Prostate gland (tissue), 2 donors: ENCODE measurements around the gene CLEC9A.

Experiments
- CTCF ChIP-seq, 4 experiments: fragments of 200-600 bp in 2 of 4; fragments of 450-650 bp in 2 of 4; sonication (generic) in 2 of 4; IDR thresholded peaks; 1 replicate in 3 of 4; 2 replicates in 1 of 4; pipeline ENCODE4 v1.5.1; 2016 to 2019; ENCODE audit warnings: antibody characterized with exemption in 4 of 4, mild to moderate bottlenecking in 2 of 4, moderate library complexity in 2 of 4
- POLR2A ChIP-seq: fragments of 450-650 bp; IDR thresholded peaks from one replicate; pipeline ENCODE4 v1.6.1; 2016; ENCODE audit warnings: antibody characterized with exemption, mild to moderate bottlenecking

- no peak for TF ChIP-seq CTCF (IDR thresholded peaks at IDR 0.05)
- no peak for TF ChIP-seq POLR2A
These were observed 37.5 kb downstream of the CLEC9A start for GRCh38 chr12:10067942-10068341.
